GM12872 (cell line): ENCODE measurements around the gene GSTM3.

Experiments used
- TF ChIP-seq, protein P1 (sequence below): IDR thresholded peaks from 3 replicates; pipeline ENCODE4 v1.5.1; 2011; ENCODE audit warnings: low read depth, mild to moderate bottlenecking, low read length, moderate library complexity; ENCODE audit not compliant: insufficient read depth

The GSTM3 gene

DNA sequence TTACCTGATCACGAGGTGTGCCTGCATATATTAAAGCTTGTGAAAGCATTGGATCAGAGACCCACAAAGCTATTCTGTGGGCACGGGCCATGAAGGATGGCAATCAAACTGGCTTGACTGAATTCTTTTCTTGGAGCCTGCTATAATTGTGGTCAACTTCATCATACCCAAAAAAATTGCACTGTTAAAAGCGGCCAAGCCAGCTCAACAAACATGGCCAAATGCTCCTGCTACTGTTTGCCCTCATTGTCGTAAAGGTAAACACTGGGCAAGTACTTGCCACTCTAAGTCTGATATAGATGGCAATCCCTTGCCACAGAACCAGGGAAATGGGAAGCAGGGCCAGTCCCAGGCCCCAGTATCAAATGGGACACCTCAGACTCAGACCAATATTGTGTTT, 35.4 kb downstream of the GSTM3 start:
- TF ChIP-seq, protein P1, sequence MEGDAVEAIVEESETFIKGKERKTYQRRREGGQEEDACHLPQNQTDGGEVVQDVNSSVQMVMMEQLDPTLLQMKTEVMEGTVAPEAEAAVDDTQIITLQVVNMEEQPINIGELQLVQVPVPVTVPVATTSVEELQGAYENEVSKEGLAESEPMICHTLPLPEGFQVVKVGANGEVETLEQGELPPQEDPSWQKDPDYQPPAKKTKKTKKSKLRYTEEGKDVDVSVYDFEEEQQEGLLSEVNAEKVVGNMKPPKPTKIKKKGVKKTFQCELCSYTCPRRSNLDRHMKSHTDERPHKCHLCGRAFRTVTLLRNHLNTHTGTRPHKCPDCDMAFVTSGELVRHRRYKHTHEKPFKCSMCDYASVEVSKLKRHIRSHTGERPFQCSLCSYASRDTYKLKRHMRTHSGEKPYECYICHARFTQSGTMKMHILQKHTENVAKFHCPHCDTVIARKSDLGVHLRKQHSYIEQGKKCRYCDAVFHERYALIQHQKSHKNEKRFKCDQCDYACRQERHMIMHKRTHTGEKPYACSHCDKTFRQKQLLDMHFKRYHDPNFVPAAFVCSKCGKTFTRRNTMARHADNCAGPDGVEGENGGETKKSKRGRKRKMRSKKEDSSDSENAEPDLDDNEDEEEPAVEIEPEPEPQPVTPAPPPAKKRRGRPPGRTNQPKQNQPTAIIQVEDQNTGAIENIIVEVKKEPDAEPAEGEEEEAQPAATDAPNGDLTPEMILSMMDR: no peak

DNA sequence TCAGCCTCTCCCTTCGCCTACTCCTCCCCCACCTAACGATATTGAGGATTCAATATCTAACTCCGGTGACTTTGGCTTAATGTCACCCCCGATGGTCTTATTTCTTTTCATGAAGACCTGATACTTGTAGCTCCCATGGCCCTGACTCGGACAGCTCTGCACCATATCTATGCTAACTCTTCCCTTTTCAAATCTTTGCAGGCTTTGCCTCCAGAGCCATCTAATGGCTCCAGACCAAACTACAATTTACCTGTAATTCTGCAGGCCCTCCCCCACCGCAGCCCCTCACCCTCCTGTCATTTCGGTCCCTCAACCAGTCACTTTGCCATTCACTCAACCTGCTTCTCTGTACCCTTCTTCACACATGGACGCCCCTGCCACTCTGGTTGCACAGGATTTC, 36.7 kb downstream of the GSTM3 start:
- TF ChIP-seq, protein P1: no peak

DNA sequence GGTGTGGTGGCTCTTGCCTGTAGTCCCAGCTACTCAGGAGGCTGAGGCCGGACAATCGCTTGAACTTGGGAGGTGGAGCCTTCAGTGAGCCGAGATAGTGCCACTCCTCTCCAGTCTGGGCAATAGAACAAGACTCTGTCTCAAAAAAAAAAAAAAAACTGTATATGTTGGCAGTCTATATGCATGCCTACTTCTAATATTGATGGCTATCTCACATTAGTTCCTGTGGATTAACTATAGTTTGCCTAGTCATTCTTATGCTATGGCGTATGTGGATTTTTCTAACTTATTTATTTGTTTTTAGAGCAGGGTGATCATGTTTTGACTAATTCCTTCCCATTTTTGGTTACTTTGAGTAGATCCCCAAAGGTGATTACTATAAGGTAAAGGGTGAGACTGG, 43.8 kb downstream of the GSTM3 start:
- TF ChIP-seq, protein P1: no peak

DNA sequence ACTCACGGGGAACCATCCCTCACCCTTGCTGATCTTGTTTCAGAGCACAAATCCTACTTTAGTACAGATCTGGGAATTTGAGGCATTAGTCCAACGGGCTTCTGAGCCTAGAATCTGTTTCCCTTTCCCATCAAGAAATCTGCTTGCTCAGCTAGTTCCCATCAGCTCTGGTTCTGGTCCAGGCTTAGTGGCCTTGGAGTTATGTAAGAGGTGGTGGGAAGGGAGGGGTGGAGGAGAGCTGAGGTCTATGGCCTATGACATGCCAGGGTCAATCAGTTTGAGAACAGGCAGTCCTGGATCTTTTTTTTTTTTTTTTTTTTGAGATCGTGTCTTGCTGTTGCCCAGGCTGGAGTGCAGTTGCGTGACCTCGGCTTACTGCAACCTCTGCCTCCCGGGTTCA, 49.1 kb downstream of the GSTM3 start:
- TF ChIP-seq, protein P1: no peak

DNA sequence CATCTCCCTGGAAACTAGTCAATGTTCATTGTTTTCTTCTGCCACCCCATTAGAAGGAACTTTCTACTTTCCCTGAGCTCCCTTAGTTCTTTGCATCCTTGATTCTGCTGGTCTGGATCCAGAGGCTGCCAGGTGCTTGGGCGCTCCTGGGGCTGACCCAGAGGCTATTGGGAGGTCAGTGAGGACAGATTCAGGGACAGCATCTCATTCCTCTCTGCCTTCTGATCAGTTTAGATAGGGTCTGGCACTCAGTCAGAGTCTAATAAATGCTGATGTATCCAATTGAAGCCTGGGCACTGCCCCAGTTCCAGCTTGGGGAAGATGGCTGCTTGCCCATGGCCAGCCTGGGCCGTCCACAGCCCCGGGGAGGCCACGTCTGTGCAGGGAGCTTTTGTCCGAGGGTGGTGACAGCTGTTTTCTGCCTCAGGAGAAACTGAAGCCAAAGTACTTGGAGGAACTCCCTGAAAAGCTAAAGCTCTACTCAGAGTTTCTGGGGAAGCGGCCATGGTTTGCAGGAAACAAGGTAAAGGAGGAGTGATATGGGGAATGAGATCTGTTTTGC, 50.9 kb downstream of the GSTM3 start:
- TF ChIP-seq, protein P1: no peak

DNA sequence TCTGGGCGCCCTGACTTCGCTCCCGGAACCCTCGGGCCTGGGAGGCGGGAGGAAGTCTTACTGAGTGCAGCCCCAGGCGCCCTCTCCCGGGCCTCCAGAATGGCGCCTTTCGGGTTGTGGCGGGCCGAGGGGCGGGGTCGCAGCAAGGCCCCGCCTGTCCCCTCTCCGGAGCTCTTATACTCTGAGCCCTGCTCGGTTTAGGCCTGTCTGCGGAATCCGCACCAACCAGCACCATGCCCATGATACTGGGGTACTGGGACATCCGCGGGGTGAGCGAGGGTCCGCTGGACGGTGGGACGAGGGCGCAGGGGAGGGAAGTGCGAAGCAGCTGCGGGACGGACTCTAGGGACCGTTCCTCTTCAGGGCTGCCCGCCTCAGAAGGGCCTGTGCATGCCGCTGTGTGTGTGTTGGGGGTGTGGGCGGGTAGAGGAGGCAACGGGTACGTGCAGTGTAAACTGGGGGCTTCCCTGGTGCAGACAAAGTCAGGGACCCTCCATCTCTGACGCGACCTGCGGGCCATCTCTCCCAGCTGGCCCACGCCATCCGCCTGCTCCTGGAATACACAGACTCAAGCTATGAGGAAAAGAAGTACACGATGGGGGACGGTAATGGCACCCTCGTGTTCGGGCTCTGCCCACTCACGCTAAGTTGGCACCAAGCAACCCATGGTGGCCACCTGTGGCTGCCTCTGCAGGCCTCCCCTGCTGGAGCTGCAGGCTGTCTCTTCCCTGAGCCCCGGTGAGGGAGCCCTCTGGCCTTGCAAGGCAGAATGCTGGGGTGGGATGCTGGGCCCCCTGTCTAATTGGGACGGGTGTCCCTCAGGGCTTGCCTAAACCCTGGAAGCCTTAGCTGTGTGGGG, 53.0 kb downstream of the GSTM3 start, which contains the start of gene GSTM1:
GSTM1 (plus strand) TSS at position 177 of the 859 bp plus-strand sequence; CDS start at position 234, 57 bp downstream.
- TF ChIP-seq, protein P1: no peak
